HEK293T (cell line): ENCODE results near the gene MORN1.
"Not testable (repeated sequence)": the region's sequence is repeated elsewhere in the genome, so short reads cannot be mapped to it uniquely, and the experiment has no call there.

Source experiments
- CTCF ChIA-PET: fragments of 350-600 bp; formaldehyde crosslinking; extraction: SDS; loops from one replicate; lab custom pipeline; 2021; ENCODE audit warnings: antibody characterized with exemption, inconsistent platforms; lab: Yijun Ruan, JAX
- POLR2A ChIA-PET: fragments of 350-600 bp; formaldehyde crosslinking; extraction: SDS; loops from one replicate; lab custom pipeline; 2020; ENCODE audit warnings: antibody characterized with exemption, inconsistent platforms; lab: Yijun Ruan, JAX
- DNase-seq: peaks from one replicate; pipeline ENCODE4 v3.0.0; 2012; ENCODE audit warnings: mixed read lengths; ENCODE audit errors: extremely low spot score
- ARNT ChIP-seq: fragments of 450-650 bp; IDR thresholded peaks from 2 replicates; pipeline ENCODE4 v1.6.1; 2017; ENCODE audit warnings: mild to moderate bottlenecking
- BHLHE40 ChIP-seq: fragments of 450-650 bp; IDR thresholded peaks from 2 replicates; pipeline ENCODE4 v1.6.1; 2016; ENCODE audit warnings: mild to moderate bottlenecking, moderate library complexity, borderline replicate concordance
- CTBP1 ChIP-seq: fragments of 450-650 bp; IDR thresholded peaks from 2 replicates; pipeline ENCODE4 v1.6.1; 2016; ENCODE audit warnings: borderline replicate concordance
- ELF4 ChIP-seq: fragments of 450-650 bp; IDR thresholded peaks from 2 replicates; pipeline ENCODE4 v1.6.1; 2017; ENCODE audit warnings: antibody characterized with exemption
- FOXA1 ChIP-seq: fragments of 450-650 bp; IDR thresholded peaks from 2 replicates; pipeline ENCODE4 v1.6.1; 2016; ENCODE audit warnings: mild to moderate bottlenecking
- FOXK2 ChIP-seq: fragments of 450-650 bp; IDR thresholded peaks from 2 replicates; pipeline ENCODE4 v1.6.1; 2016; ENCODE audit warnings: mild to moderate bottlenecking
- FOXM1 ChIP-seq: fragments of 450-650 bp; IDR thresholded peaks from 2 replicates; pipeline ENCODE4 v1.6.1; 2017; ENCODE audit warnings: mild to moderate bottlenecking, borderline replicate concordance
- HDGF ChIP-seq: fragments of 450-650 bp; IDR thresholded peaks from 2 replicates; pipeline ENCODE4 v1.6.1; 2017; ENCODE audit warnings: antibody characterized with exemption, borderline replicate concordance
- L3MBTL2 ChIP-seq: fragments of 450-650 bp; conservative IDR thresholded peaks from 2 replicates; pipeline ENCODE4 v1.6.1; 2016; ENCODE audit warnings: mild to moderate bottlenecking
- LEF1 ChIP-seq: fragments of 450-650 bp; IDR thresholded peaks from 2 replicates; pipeline ENCODE4 v1.6.1; 2017; ENCODE audit warnings: mild to moderate bottlenecking, borderline replicate concordance
- NFRKB ChIP-seq: fragments of 450-650 bp; IDR thresholded peaks from 2 replicates; pipeline ENCODE4 v1.6.1; 2016; ENCODE audit warnings: mild to moderate bottlenecking, moderate library complexity
- PKNOX1 ChIP-seq: fragments of 450-650 bp; IDR thresholded peaks from 2 replicates; pipeline ENCODE4 v1.6.1; 2016
- SP1 ChIP-seq: fragments of 450-650 bp; IDR thresholded peaks from 2 replicates; pipeline ENCODE4 v1.6.1; 2017
- SUZ12 ChIP-seq: fragments of 450-650 bp; IDR thresholded peaks from 2 replicates; pipeline ENCODE4 v1.6.1; 2016; ENCODE audit warnings: mild to moderate bottlenecking
- TARDBP ChIP-seq: fragments of 450-650 bp; IDR thresholded peaks from 2 replicates; pipeline ENCODE4 v1.6.1; 2016
- ZNF384 ChIP-seq: fragments of 450-650 bp; IDR thresholded peaks from 2 replicates; pipeline ENCODE4 v1.6.1; 2016

MORN1 gene

GRCh38 chr1:2335721-2336455 lies 55.5 kb downstream of the MORN1 start:
- ChIA-PET POLR2A (no interaction called here), CTCF (no interaction called here)
- DNase-seq, result no peak
- TF ChIP-seq HDGF (no peak), NFRKB (no peak), FOXA1 (no peak), PKNOX1 (no peak)

DNA sequence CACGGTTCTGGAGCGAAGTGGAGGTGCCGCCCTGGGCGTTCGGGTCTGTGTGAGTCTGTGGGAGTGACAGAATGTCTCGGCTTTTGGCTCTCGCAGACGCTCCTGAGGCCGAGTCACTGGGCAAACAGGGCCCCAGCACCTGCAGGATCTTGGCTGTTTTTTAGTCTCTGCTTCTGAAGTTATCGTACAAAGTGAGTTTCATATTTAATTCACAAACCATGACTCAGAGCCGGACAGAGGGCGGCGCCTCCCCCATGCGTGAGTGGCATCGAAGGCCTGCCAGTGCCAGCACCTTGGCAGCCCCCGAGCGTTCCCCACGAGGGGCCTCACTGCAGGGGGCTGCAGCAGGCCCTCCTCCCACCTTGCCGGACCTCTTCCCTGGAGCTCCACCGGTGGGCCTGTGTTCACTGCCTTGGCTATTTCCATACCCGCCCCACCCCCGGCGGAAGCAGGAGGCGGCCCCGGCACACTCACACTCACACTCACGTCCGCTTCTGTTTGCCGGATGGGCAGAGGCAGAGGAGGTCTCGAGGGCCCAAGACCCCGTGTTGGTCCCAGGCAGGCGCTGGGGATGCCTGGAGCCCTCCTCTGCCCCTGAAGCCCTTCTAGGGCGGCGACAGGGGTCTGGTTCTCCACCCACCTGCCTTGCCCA lies 56.3 kb downstream of the MORN1 start:
- no peak for TF ChIP-seq PKNOX1
- TF ChIP-seq NFRKB, result no peak
- TF ChIP-seq FOXM1, result no peak
- TF ChIP-seq FOXA1, result no peak
- TF ChIP-seq TARDBP, result no peak
- POLR2A ChIA-PET, result no interaction called here
- DNase-seq, result no peak
- CTCF ChIA-PET, result no interaction called here

DNA sequence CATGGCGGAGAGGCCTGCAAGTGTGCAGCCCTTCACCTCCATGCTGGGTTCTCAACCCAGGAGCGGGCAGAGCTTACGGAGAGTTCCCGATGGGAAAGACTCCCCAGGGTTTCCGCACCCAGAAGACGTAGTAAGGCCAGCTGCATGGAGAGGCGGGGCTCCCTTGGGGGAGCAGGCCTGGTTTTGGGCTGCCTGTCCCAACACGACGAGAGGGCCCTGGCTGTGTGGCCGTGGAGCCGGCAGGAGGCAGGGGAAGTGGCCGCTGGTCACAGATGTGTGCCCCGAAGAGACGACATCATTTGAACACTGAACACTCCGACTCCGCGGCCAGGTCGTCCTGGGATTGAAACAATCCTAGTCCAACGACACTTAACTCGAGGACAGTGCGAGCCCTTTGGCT lies 57.0 kb downstream of the MORN1 start:
- TF ChIP-seq CTBP1, result no peak
- no peak for TF ChIP-seq ZNF384
- TF ChIP-seq LEF1, result no peak
- TF ChIP-seq ARNT, result no peak
- no peak for TF ChIP-seq HDGF
- TF ChIP-seq FOXM1, result no peak
- no peak for TF ChIP-seq NFRKB
- no peak for TF ChIP-seq ELF4
- no peak for TF ChIP-seq FOXK2
- no peak for TF ChIP-seq SP1
- DNase-seq, result no peak
- CTCF ChIA-PET, result no interaction called here
- POLR2A ChIA-PET, result no interaction called here

DNA sequence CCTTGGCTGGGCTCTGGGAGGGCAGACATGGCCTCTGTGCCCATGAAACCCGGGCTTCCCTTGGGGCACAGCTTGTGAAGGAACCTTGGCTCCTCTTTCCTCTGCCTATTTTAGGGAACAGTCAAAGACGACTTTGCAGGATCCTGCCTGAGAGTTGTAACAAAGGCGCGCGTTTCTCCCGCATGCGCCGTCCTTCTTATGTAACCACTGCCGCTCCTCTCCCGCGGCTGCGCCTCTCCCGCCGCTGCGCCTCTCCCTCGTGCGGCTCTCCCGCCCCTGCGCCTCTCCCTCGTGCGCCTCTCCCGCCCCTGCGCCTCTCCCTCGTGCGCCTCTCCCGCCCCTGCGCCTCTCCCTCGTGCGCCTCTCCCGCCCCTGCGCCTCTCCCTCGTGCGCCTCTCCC lies 59.8 kb downstream of the MORN1 start:
- DNase-seq, CTCF ChIA-PET, POLR2A ChIA-PET: not testable (repeated sequence)

DNA sequence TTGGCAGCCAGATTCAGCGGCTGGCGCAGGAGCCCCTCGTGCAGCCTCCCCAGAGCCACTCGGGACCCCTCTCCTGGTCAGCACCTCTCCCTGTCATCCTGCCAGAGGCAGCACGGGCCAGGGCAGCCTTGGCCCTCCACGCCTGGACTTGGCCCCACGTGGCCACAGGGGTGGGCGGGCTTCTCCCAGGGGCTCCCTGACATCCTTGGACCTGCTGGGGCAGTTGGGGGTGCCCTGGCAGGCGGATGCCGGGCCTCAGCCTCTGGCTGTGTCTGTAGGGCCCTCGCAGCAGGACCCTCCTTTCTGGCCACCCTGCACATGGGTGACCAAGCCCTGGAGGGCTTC lies 60.2 kb downstream of the MORN1 start:
- CTCF ChIA-PET, result no interaction called here
- no peak for DNase-seq
- POLR2A ChIA-PET, result no interaction called here
- TF ChIP-seq TARDBP (no peak), NFRKB (no peak), FOXK2 (no peak), BHLHE40 (no peak), ARNT (no peak)

GRCh38 chr1:2330519-2331199 lies 60.7 kb downstream of the MORN1 start:
- ChIA-PET CTCF (no interaction called here), POLR2A (no interaction called here)
- TF ChIP-seq HDGF (no peak), L3MBTL2 (no peak), SP1 (no peak), TARDBP (no peak), FOXK2 (no peak), FOXM1 (no peak), FOXA1 (no peak), CTBP1 (no peak), LEF1 (no peak), BHLHE40 (no peak), SUZ12 (no peak), PKNOX1 (no peak)
- no peak for DNase-seq

- DNase-seq, result no peak
- CTCF ChIA-PET, result no interaction called here
- POLR2A ChIA-PET, result no interaction called here
- TF ChIP-seq SUZ12 (no peak), LEF1 (no peak)
Observed at GRCh38 chr1:2330035-2330434, 61.3 kb downstream of the MORN1 start.
